Naive thymus-derived CD8-positive, alpha-beta T cell (primary cell): Measurements from ENCODE around the gene ANGPTL3. TPM values are rescaled to one million over a fixed set of nuclear protein-coding genes. Genes with fewer than 3 reads are reported as not detected.
"Not testable (repeated sequence)": the region's sequence is repeated elsewhere in the genome, so short reads cannot be mapped to it uniquely, and the experiment has no call there.

Experiments
- ATAC-seq, 2 donors: fragments of 150-1000 bp; cut with Tn5 transposase in 1 of 2; sonication (Bioruptor Pico), chemical (Tn5 transposase) in 1 of 2; 1 replicate in 1 of 2; 2 replicates in 1 of 2; pipeline ENCODE4 v1.10.0; 2021; ENCODE audit warnings: mild to moderate bottlenecking in 2 of 2, moderate library complexity in 2 of 2
- POLR2A ChIA-PET: fragments of 350-600 bp; sonication (Branson Sonifier 250); formaldehyde crosslinking; loops from one replicate; lab custom pipeline; 2021; ENCODE audit warnings: antibody characterized with exemption; lab: Charles Lee
- DNase-seq, 10 donors: peaks; one replicate each; pipeline versions ENCODE4 v3.0.0 to v3.0.0-alpha.2; 2020 to 2022
- H3K27ac Mint-ChIP-seq, 10 donors: one replicate each; pipeline ENCODE4 v1.8.0; 2020 to 2022; ENCODE audit warnings: mild to moderate bottlenecking in 10 of 10, mixed read lengths in 10 of 10, moderate library complexity in 4 of 10, inconsistent platforms in 1 of 10
- H3K27me3 Mint-ChIP-seq, 5 donors: one replicate each; pipeline ENCODE4 v1.8.0; 2021 to 2022; ENCODE audit warnings: mixed read lengths in 5 of 5
- H3K36me3 Mint-ChIP-seq, 3 donors: one replicate each; pipeline ENCODE4 v1.8.0; 2020 to 2022; ENCODE audit warnings: mixed read lengths in 3 of 3, mild to moderate bottlenecking in 2 of 3, inconsistent platforms in 1 of 3
- H3K4me1 Mint-ChIP-seq, 4 donors: one replicate each; pipeline ENCODE4 v1.8.0; 2021 to 2022; ENCODE audit warnings: mixed read lengths in 4 of 4
- H3K4me3 Mint-ChIP-seq, 10 donors: one replicate each; pipeline ENCODE4 v1.8.0; 2020 to 2022; ENCODE audit warnings: mild to moderate bottlenecking in 10 of 10, mixed read lengths in 10 of 10, moderate library complexity in 6 of 10, inconsistent platforms in 1 of 10
- H3K9me3 Mint-ChIP-seq, 9 donors: one replicate each; pipeline ENCODE4 v1.8.0; 2020 to 2022; ENCODE audit warnings: mixed read lengths in 9 of 9, mild to moderate bottlenecking in 3 of 9, inconsistent platforms in 1 of 9, moderate library complexity in 1 of 9
- polyA plus RNA-seq, 3 donors: library from polyadenylated mRNA; unstranded; fragments of 300-500 nt; fragmentation: Illumina TruSeq; gene quantifications; one replicate each; pipeline ENCODE4 v1.2.3, GENCODE V29; 2021
- total RNA-seq, 8 experiments: library from RNA in 2 of 8; stranded (reverse) in 2 of 8; gene quantifications; one replicate each; pipeline ENCODE4 v1.2.3 and lab custom pipeline; 2021 to 2026

Gene ANGPTL3
- not detected for total RNA-seq
- polyA plus RNA-seq = not detected
- 0 reads per million in 6 experiments for total RNA-seq (lab: John Stamatoyannopoulos, UW)

- ATAC-seq (no peak), DNase-seq (no peak)
- POLR2A ChIA-PET = no interaction called here
- Mint-ChIP-seq H3K36me3 (peaks cover 0 to 3% (median 0%) of the 10 kb centered on the region in 3 donors), H3K27ac (no peak within 1 kb of the TSS), H3K4me3 (no peak within 1 kb of the TSS), H3K27me3 (no peaks in the 10 kb centered on the region), H3K9me3 (no peaks in the 10 kb centered on the region), H3K4me1 (no peaks in the 10 kb centered on the region)
Measured at GRCh38 chr1:62597281-62597680, at the start of gene ANGPTL3. Gene ANGPTL3 (plus strand): TSS chr1:62597520. CDS start chr1:62597567, 47 bp downstream.

DNA sequence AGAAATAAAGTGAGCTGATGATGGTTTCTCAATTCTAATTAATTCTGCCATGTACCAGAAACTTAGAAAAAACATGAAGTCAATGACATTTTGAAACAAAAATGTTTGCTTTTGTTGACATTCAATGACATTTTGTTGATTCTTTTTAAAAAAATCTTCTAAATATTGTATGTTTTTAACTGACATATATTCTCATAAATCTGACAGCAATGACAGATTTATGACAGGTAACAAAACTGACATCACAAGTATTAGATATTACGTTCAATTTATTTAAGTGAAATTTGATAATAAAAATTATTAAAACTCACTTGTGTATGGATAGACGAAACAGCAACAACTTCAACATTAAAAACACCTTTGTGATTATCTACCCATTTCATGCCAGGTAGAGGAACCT lies 36.0 kb upstream of the ANGPTL3 start:
- ATAC-seq (no peak), DNase-seq (no peak)
- H3K4me3 Mint-ChIP-seq = no peak overlapping the region
- H3K27ac Mint-ChIP-seq = no peak overlapping the region
- peaks cover 0 to 4% (median 0%) of the 10 kb centered on the region in 9 donors for H3K9me3 Mint-ChIP-seq
- peaks cover 11 to 43% (median 22%) of the 10 kb centered on the region in 3 donors for H3K36me3 Mint-ChIP-seq
- H3K27me3 Mint-ChIP-seq = peaks cover 0 to 2% (median 0%) of the 10 kb centered on the region in 5 donors
- POLR2A ChIA-PET = no interaction called here
- peaks cover 0 to 6% (median 2%) of the 10 kb centered on the region in 4 donors for H3K4me1 Mint-ChIP-seq

DNA sequence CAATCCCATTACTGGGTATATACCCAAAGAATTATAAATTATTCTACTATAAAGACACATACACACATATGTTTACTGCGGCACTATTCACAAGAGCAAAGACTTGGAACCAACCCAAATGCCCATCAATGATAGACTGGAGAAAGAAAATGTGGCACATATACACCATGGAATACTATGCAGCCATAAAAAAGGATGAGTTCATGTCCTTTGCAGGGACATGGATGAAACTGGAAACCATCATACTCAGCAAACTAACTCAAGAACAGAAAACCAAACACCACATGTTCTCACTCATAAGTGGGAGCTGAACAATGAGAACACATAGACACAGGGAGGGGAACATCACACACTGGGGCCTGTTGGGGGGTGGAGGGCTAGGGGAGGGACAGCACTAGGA lies 30.1 kb upstream of the ANGPTL3 start:
- ATAC-seq, H3K27ac Mint-ChIP-seq, POLR2A ChIA-PET, H3K27me3 Mint-ChIP-seq, DNase-seq, H3K4me1 Mint-ChIP-seq, H3K4me3 Mint-ChIP-seq: not testable (repeated sequence)
- H3K9me3 Mint-ChIP-seq = peaks cover 3 to 42% (median 24%) of the 10 kb centered on the region in 9 donors
- peaks cover 26 to 56% (median 54%) of the 10 kb centered on the region in 3 donors for H3K36me3 Mint-ChIP-seq

- POLR2A ChIA-PET, H3K4me3 Mint-ChIP-seq, H3K27ac Mint-ChIP-seq, H3K4me1 Mint-ChIP-seq, ATAC-seq, DNase-seq, H3K27me3 Mint-ChIP-seq: not testable (repeated sequence)
- Mint-ChIP-seq H3K36me3 (peaks cover 26 to 63% (median 55%) of the 10 kb centered on the region in 3 donors), H3K9me3 (peaks cover 3 to 42% (median 24%) of the 10 kb centered on the region in 9 donors)
Measured at GRCh38 chr1:62567926-62568325, 29.4 kb upstream of the ANGPTL3 start.

GRCh38 chr1:62571517-62571916 lies 25.8 kb upstream of the ANGPTL3 start:
- H3K27me3 Mint-ChIP-seq, H3K4me1 Mint-ChIP-seq, ATAC-seq, DNase-seq, H3K27ac Mint-ChIP-seq, POLR2A ChIA-PET, H3K4me3 Mint-ChIP-seq: not testable (repeated sequence)
- H3K9me3 Mint-ChIP-seq = peaks cover 3 to 35% (median 24%) of the 10 kb centered on the region in 9 donors
- peaks cover 20 to 58% (median 49%) of the 10 kb centered on the region in 3 donors for H3K36me3 Mint-ChIP-seq

- POLR2A ChIA-PET = no interaction called here
- peaks cover 3 to 26% (median 20%) of the 10 kb centered on the region in 9 donors for H3K9me3 Mint-ChIP-seq
- H3K4me3 Mint-ChIP-seq = no peak overlapping the region
- no peaks in the 10 kb centered on the region for H3K27me3 Mint-ChIP-seq
- peaks cover 0 to 1% (median 0%) of the 10 kb centered on the region in 4 donors for H3K4me1 Mint-ChIP-seq
- H3K27ac Mint-ChIP-seq = peak overlapping the region in 1 of 10 donors; percentile 46
- DNase-seq (no peak), ATAC-seq (no peak)
- peaks cover 14 to 50% (median 47%) of the 10 kb centered on the region in 3 donors for H3K36me3 Mint-ChIP-seq
Measured at GRCh38 chr1:62572476-62572875, 24.8 kb upstream of the ANGPTL3 start.

DNA sequence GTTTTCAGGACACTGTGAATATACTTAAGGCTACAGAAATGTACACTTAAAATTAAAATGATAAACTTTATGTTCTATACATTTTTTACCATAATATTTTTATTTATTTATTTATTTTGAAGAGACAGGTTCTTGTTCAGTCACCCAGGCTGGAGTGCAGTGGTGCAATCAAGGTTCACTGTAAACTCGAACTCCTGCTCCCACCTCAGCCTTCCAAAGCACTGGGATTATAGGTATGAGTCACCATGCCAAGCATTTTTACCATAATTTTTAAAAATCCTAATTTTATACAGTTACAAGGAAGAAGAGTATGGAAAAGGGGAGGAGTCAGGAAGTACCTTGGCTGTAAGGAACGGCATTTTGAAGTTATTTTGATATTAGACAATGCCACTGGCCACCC lies 23.6 kb upstream of the ANGPTL3 start:
- H3K27ac Mint-ChIP-seq = no peak overlapping the region
- H3K36me3 Mint-ChIP-seq = peaks cover 10 to 46% (median 42%) of the 10 kb centered on the region in 3 donors
- POLR2A ChIA-PET = no interaction called here
- no peak overlapping the region for H3K4me3 Mint-ChIP-seq
- no peaks in the 10 kb centered on the region for H3K4me1 Mint-ChIP-seq
- no peaks in the 10 kb centered on the region for H3K27me3 Mint-ChIP-seq
- DNase-seq (no peak), ATAC-seq (no peak)
- H3K9me3 Mint-ChIP-seq = peaks cover 0 to 24% (median 16%) of the 10 kb centered on the region in 9 donors

DNA sequence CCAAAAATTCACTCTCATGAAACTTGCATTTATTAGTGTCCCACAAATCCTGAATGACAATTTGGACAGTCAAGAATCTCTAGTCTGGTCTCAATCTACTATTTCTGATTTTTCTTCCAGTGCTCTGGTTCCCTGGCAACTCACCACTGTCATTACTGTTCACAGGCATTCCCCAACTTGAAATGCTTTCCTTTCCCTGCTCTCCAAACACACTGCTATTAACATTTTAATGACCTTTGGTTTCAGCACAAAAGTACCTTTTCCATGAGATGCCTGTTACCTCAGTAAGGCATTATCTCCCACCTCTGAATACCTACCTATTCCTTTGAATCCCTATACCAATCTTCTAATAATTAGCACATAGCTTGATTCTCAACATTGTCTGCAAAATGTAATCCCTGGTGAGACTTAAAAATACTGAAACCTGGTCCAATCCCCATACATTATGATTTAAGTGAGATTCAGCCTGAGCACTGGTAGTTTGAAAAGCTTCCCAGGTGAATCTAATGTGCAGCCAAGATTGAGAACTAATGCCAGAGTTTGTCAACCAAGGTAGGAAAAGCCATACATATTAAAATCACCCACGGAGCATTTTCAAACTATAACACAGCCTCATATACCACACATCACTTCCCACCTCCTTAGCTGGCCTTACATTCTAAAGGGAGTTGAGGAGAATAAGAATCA lies 11.7 kb upstream of the ANGPTL3 start:
- POLR2A ChIA-PET = no interaction called here
- ATAC-seq = no peak
- Mint-ChIP-seq H3K36me3 (peaks cover 0 to 36% (median 11%) of the 10 kb centered on the region in 3 donors), H3K27me3 (no peaks in the 10 kb centered on the region), H3K9me3 (peaks cover 0 to 4% (median 0%) of the 10 kb centered on the region in 9 donors), H3K27ac (no peak overlapping the region), H3K4me1 (peaks cover 0 to 2% (median 0%) of the 10 kb centered on the region in 4 donors), H3K4me3 (no peak overlapping the region)
- DNase-seq = no peak

DNA sequence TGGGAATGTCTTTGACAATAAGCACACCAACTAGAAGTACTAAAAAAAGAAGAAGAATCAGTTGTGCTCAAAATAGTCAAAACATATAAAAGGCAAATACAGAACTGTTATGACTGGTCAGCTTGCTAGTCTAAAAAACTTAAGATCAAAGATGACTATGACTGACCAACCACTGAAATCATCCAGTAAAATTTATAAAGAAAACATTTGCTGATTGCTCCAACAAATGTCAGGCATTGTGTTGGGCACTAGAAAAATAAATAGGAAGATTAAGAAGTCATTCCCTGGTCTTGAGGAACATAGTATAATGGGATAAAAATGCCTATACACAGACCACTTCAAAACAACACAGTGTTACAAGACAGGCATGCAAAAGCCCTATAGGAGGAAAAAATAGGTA lies 9.3 kb upstream of the ANGPTL3 start:
- ATAC-seq = no peak
- peaks cover 0 to 28% (median 8%) of the 10 kb centered on the region in 3 donors for H3K36me3 Mint-ChIP-seq
- no peak overlapping the region for H3K4me3 Mint-ChIP-seq
- no peak overlapping the region for H3K27ac Mint-ChIP-seq
- no peak for DNase-seq
- H3K9me3 Mint-ChIP-seq = peaks cover 0 to 15% (median 0%) of the 10 kb centered on the region in 9 donors
- peaks cover 0 to 2% (median 0%) of the 10 kb centered on the region in 4 donors for H3K4me1 Mint-ChIP-seq
- POLR2A ChIA-PET = no interaction called here
- H3K27me3 Mint-ChIP-seq = no peaks in the 10 kb centered on the region

DNA sequence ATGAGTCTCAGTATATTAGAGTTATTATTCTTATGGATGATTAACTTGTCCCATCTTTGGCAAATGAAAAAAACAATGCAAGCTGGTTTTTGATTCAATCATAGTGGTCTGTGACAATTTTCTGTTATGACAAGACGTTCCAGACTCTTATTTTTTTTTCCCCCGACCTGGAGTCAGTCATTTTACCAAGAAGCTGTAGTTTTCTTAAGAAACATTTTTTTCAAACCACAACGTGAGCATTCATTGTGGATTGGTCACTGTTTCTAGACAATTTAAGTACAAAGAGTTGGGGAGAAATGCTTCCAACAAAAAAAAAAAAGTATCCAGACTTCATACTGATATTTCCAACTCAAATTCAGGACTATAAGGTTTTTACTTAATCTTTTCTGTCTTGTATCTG lies 8.0 kb upstream of the ANGPTL3 start:
- Mint-ChIP-seq H3K27me3 (no peaks in the 10 kb centered on the region), H3K36me3 (peaks cover 0 to 31% (median 8%) of the 10 kb centered on the region in 3 donors), H3K27ac (no peak overlapping the region), H3K9me3 (peaks cover 0 to 15% (median 0%) of the 10 kb centered on the region in 9 donors), H3K4me1 (peaks cover 0 to 2% (median 0%) of the 10 kb centered on the region in 4 donors), H3K4me3 (no peak overlapping the region)
- ATAC-seq = no peak
- DNase-seq = no peak
- POLR2A ChIA-PET = no interaction called here

DNA sequence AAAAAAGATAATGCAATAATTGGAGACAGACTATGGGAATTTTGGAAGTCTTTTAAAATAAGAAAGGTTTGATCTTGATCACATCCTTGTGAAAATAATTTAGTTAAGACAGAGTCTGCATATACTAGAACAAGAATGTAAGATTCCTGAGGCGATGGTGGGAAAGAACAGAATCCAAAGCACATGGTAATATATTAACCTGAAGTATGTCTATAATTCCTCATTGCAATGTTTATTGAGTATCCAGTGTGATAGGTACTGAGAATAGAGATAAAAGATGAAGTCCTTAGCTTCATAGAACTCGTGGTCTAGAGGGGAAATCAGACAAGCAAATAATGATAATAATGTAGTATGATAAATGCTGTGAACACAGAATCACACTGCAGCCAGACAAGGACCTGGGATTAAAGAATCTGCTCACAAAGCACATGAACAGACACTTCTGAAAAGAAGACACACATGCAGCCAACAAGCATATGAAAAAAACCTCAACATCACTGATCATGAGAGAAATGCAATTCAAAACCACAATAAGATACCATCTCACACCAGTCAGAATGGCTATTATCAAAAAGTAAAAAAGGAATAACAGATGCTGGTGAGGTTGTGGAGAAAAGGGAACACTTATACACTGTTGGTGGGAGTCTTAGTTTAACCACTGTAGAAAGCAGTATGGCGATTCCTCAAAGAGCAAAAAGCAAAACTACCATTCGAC lies 6.9 kb upstream of the ANGPTL3 start:
- no peak for ATAC-seq
- Mint-ChIP-seq H3K4me3 (no peak overlapping the region), H3K9me3 (peaks cover 0 to 15% (median 0%) of the 10 kb centered on the region in 9 donors), H3K27ac (no peak overlapping the region), H3K27me3 (no peaks in the 10 kb centered on the region), H3K4me1 (peaks cover 0 to 2% (median 0%) of the 10 kb centered on the region in 4 donors), H3K36me3 (peaks cover 0 to 26% (median 8%) of the 10 kb centered on the region in 3 donors)
- POLR2A ChIA-PET = no interaction called here
- no peak for DNase-seq

- Mint-ChIP-seq H3K27ac (no peak overlapping the region), H3K9me3 (peaks cover 0 to 15% (median 0%) of the 10 kb centered on the region in 9 donors), H3K4me3 (no peak overlapping the region), H3K36me3 (peaks cover 0 to 21% (median 5%) of the 10 kb centered on the region in 3 donors), H3K27me3 (no peaks in the 10 kb centered on the region), H3K4me1 (peaks cover 0 to 2% (median 0%) of the 10 kb centered on the region in 4 donors)
- DNase-seq (no peak), ATAC-seq (no peak)
- POLR2A ChIA-PET = no interaction called here
Measured at GRCh38 chr1:62590970-62591368, 6.4 kb upstream of the ANGPTL3 start.
